ENCODE measurements around the gene PTPRS. TPM values are rescaled to one million over a fixed set of nuclear protein-coding genes. Genes with fewer than 3 reads are reported as not detected.
A peak's percentile ranks its signal among the peaks of the same experiment; 100 is the strongest.

The PTPRS gene
- total and polyA plus RNA-seq, 9 of the 15 experiments (the other 6 are each of a cell fraction or from before 2014, with no cell fraction given): 1.1 to 49.4 (median 14.1) TPM

GRCh38 chr19:5292822-5293611 is 47.6 kb downstream of the PTPRS start (continued):
- TF ChIP-seq MYC (IDR thresholded peaks at IDR 0.05; ENCODE audit: low read depth, low read length): peak; percentile 16; the same call in 1 of the 2 replicates
- no peak for TF ChIP-seq MYC (CRISPR knock-in tag; IDR thresholded peaks at IDR 0.05; ENCODE audit: borderline replicate concordance, low read depth)
- TF ChIP-seq PTBP1 (IDR thresholded peaks at IDR 0.05; ENCODE audit: low read depth, low read length): no peak
- TF ChIP-seq KLF1 (tag; IDR thresholded peaks at IDR 0.05): no peak
- no peak for TF ChIP-seq SIRT6 (IDR thresholded peaks at IDR 0.05; ENCODE audit: low read depth, low read length)
- TF ChIP-seq POLR2AphosphoS2 (IDR thresholded peaks at IDR 0.05; ENCODE audit: low read length): no peak
- peak; percentile 79 for TF ChIP-seq GABPA (tag; conservative IDR thresholded peaks at IDR 0.05; ENCODE audit: low read depth)
- no peak for TF ChIP-seq KLF13 (tag; IDR thresholded peaks at IDR 0.05; ENCODE audit: borderline replicate concordance, low read depth)
- TF ChIP-seq MYBL2 (IDR thresholded peaks at IDR 0.05; ENCODE audit: low read depth): no peak
- TF ChIP-seq MYBL2 (CRISPR knock-in tag; IDR thresholded peaks at IDR 0.05; ENCODE audit: borderline replicate concordance): no peak
- no peak for TF ChIP-seq TEAD4 (IDR thresholded peaks at IDR 0.05; ENCODE audit: low read length)
- no peak for TF ChIP-seq TEAD4 (CRISPR knock-in tag; IDR thresholded peaks at IDR 0.05; ENCODE audit: borderline replicate concordance)
- TF ChIP-seq CHD4 (IDR thresholded peaks at IDR 0.05; ENCODE audit: insufficient read depth, insufficient replicate concordance, low read depth, low read length, poor library complexity, severe bottlenecking): no peak
- TF ChIP-seq RAD51 (IDR thresholded peaks at IDR 0.05; ENCODE audit: borderline replicate concordance, low read depth): no peak
- no peak for TF ChIP-seq RREB1 (CRISPR knock-in tag; IDR thresholded peaks at IDR 0.05)
- no peak for TF ChIP-seq CEBPB (tag; IDR thresholded peaks at IDR 0.05)
- TF ChIP-seq MTA2 (IDR thresholded peaks at IDR 0.05; ENCODE audit: low read depth): no peak
- TF ChIP-seq RBM39 (optimal IDR thresholded peaks at IDR 0.05; ENCODE audit: low read depth, low read length): no peak
- TF ChIP-seq NUFIP1 (IDR thresholded peaks at IDR 0.05; ENCODE audit: partially characterized antibody): no peak
- no peak for TF ChIP-seq JUND (IDR thresholded peaks at IDR 0.05; ENCODE audit: borderline replicate concordance, low read depth, low read length)
- TF ChIP-seq JUND (tag; IDR thresholded peaks at IDR 0.05; ENCODE audit: borderline replicate concordance, low read depth, low read length): no peak
- no peak for TF ChIP-seq ILF3 (IDR thresholded peaks at IDR 0.05; ENCODE audit: borderline replicate concordance)
- TF ChIP-seq CHD2 (IDR thresholded peaks at IDR 0.05; ENCODE audit: low read depth, low read length): no peak
- TF ChIP-seq STAT5A (IDR thresholded peaks at IDR 0.05; ENCODE audit: borderline replicate concordance, low read length): no peak

All from K562 (cell line).